HepG2 (cell line): ENCODE measurements around the gene SLC36A2. TPM values are rescaled to one million over a fixed set of nuclear protein-coding genes. Genes with fewer than 3 reads are reported as not detected.

Source experiments
- ATAC-seq: fragments of 200-7000 bp; cut with Tn5 transposase; 3 replicates; pipeline ENCODE4 v1.9.1; 2020; ENCODE audit warnings: mild to moderate bottlenecking, moderate library complexity
- BruUV-seq: library from RNA; stranded (reverse); fragments of 400-500 nt; replicated peaks from 2 replicates; lab custom pipeline; 2021; lab: Mats Ljungman, UMichigan
- CTCF ChIA-PET: fragments of 300-600 bp; formaldehyde crosslinking; extraction: SDS; loops from one replicate; lab custom pipeline; 2021; ENCODE audit warnings: low total read pairs, inconsistent platforms, low intra/inter-chr PET ratio; lab: Yijun Ruan, JAX
- POLR2A ChIA-PET: fragments of 350-600 bp; sonication (Branson Sonifier 250); formaldehyde crosslinking; loops from one replicate; lab custom pipeline; 2020; ENCODE audit warnings: antibody characterized with exemption, inconsistent platforms; lab: Yijun Ruan, JAX
- DNase-seq: peaks from one replicate; pipeline ENCODE4 v3.0.0-alpha.2; 2015; ENCODE audit warnings: low spot score
- FAIRE-seq: peaks from 3 replicates; lab custom pipeline; 2011; peaks lifted over from hg19 to GRCh38; lab: Jason Lieb, UNC
- H2AFZ ChIP-seq: one replicate; pipeline ENCODE4 v1.6.1; 2011; ENCODE audit warnings: low read length, inconsistent platforms
- H3K27ac ChIP-seq: fragments of 300-600 bp; 3 replicates; pipeline ENCODE4 v1.8.0; 2011; ENCODE audit warnings: mixed run types, mild to moderate bottlenecking, mixed read lengths, low read length, inconsistent platforms; ENCODE audit not compliant: insufficient read depth; ENCODE audit errors: extremely low read length
- H3K27me3 ChIP-seq, 2 experiments: fragments of 200-600 bp in 1 of 2; 2 replicates in 1 of 2; 3 replicates in 1 of 2; pipeline versions ENCODE4 v1.6.0 to v1.8.0; 2011; ENCODE audit warnings: low read length in 2 of 2, mild to moderate bottlenecking in 2 of 2, moderate library complexity in 2 of 2, inconsistent platforms in 1 of 2; ENCODE audit not compliant: insufficient read depth in 2 of 2, control insufficient read depth in 1 of 2
- H3K36me3 ChIP-seq, 2 experiments: fragments of 200-600 bp in 1 of 2; replicated peaks in 1 of 2; 2 replicates in 1 of 2; 3 replicates in 1 of 2; pipeline versions ENCODE4 v1.5.1 to v1.8.0; 2011; ENCODE audit warnings: low read length in 2 of 2, inconsistent platforms in 1 of 2; ENCODE audit not compliant: insufficient read depth in 2 of 2, control insufficient read depth in 1 of 2
- H3K4me1 ChIP-seq: 2 replicates; pipeline ENCODE4 v1.5.1; 2012; ENCODE audit warnings: low read length, inconsistent platforms; ENCODE audit not compliant: insufficient read depth
- H3K4me2 ChIP-seq: 2 replicates; pipeline ENCODE4 v1.6.0; 2011; ENCODE audit warnings: low read depth, low read length, inconsistent platforms
- H3K4me3 ChIP-seq, 3 experiments: fragments of 200-600 bp in 1 of 3; sonication (generic), shearing (Covaris generic) in 1 of 3; replicated peaks in 1 of 3; 2 replicates each; pipeline ENCODE4 v1.5.1; 2011 to 2016; ENCODE audit warnings: low read length in 3 of 3, inconsistent platforms in 2 of 3, low read depth in 2 of 3, mild to moderate bottlenecking in 2 of 3, control low read depth in 1 of 3, mixed read lengths in 1 of 3; ENCODE audit not compliant: insufficient read depth in 1 of 3
- H3K79me2 ChIP-seq: one replicate; pipeline ENCODE4 v1.6.1; 2011; ENCODE audit warnings: low read length, inconsistent platforms; ENCODE audit not compliant: insufficient read depth
- H3K9ac ChIP-seq: 2 replicates; pipeline ENCODE4 v1.6.0; 2011; ENCODE audit warnings: mild to moderate bottlenecking, low read depth, low read length, inconsistent platforms; ENCODE audit not compliant: insufficient read depth
- H3K9me3 ChIP-seq: 2 replicates; pipeline ENCODE4 v1.5.1; 2012; ENCODE audit warnings: mild to moderate bottlenecking, low read length
- H4K20me1 ChIP-seq: 2 replicates; pipeline ENCODE4 v1.6.0; 2011; ENCODE audit warnings: inconsistent platforms, mild to moderate bottlenecking, low read length, moderate library complexity; ENCODE audit not compliant: insufficient read depth
- BRD4 ChIP-seq: sonication (generic); formaldehyde crosslinking; IDR thresholded peaks from 2 replicates; pipeline ENCODE4 v1.4.0; 2020; ENCODE audit warnings: missing genetic modification reagents
- HBP1 ChIP-seq: IDR thresholded peaks from 2 replicates; pipeline ENCODE4 v1.6.1; 2016; ENCODE audit warnings: low read depth, control low read depth
- MAX ChIP-seq: IDR thresholded peaks from 2 replicates; pipeline ENCODE4 v1.6.1; 2012; ENCODE audit warnings: inconsistent platforms
- PHF8 ChIP-seq: sonication (generic); formaldehyde crosslinking; IDR thresholded peaks from 2 replicates; pipeline ENCODE4 v1.5.0; 2020; ENCODE audit warnings: missing genetic modification reagents
- PRDM10 ChIP-seq: sonication (generic); formaldehyde crosslinking; IDR thresholded peaks from 2 replicates; pipeline ENCODE4 v1.4.0; 2020; ENCODE audit warnings: low read depth, missing genetic modification reagents
- RAD21 ChIP-seq: fragments of 450-650 bp; formaldehyde crosslinking; IDR thresholded peaks from 2 replicates; pipeline ENCODE4 v1.5.0; 2020; ENCODE audit warnings: mild to moderate bottlenecking
- ZBTB46 ChIP-seq: sonication (generic); formaldehyde crosslinking; IDR thresholded peaks from 2 replicates; pipeline ENCODE4 v1.4.0; 2020; ENCODE audit warnings: mild to moderate bottlenecking, missing genetic modification reagents, borderline replicate concordance
- ZFP62 ChIP-seq: sonication (generic); formaldehyde crosslinking; IDR thresholded peaks from 2 replicates; pipeline ENCODE4 v1.4.0; 2020; ENCODE audit warnings: missing genetic modification reagents
- ZFP91 ChIP-seq: sonication (generic); formaldehyde crosslinking; IDR thresholded peaks from 2 replicates; pipeline ENCODE4 v1.9.0; 2022; ENCODE audit warnings: missing genetic modification reagents, mild to moderate bottlenecking, borderline replicate concordance
- ZKSCAN8 ChIP-seq: IDR thresholded peaks from 2 replicates; pipeline ENCODE4 v1.6.1; 2016; ENCODE audit warnings: borderline replicate concordance, missing genetic modification reagents, missing compliant biosample characterization
- ZSCAN31 ChIP-seq: sonication (generic); formaldehyde crosslinking; IDR thresholded peaks from 2 replicates; pipeline ENCODE4 v1.5.0; 2020; ENCODE audit warnings: low read depth, mild to moderate bottlenecking, missing genetic modification reagents
- ZXDC ChIP-seq: sonication (generic); formaldehyde crosslinking; IDR thresholded peaks from 2 replicates; pipeline ENCODE4 v1.5.0; 2020; ENCODE audit warnings: mild to moderate bottlenecking, missing genetic modification reagents
- WGBS: methylation state at CpG from one replicate; pipeline ENCODE4 v1.1.6; 2017; ENCODE audit warnings: low lambda C conversion rate; 5-methylcytosine and 5-hydroxymethylcytosine counted together
- in situ Hi-C: cut with HindIII; loops from 2 replicates; pipeline ENCODE4 v1.10.0; 2017; ENCODE audit warnings: low pct_unique_long_range_greater_than_20kb; ENCODE audit not compliant: extremely low pct_ligation_motif_present
- intact Hi-C: fragments of 100-400 bp; cut with micrococcal nuclease; formaldehyde crosslinking; loops from one replicate; pipeline ENCODE4 v1.10.0; 2022; ENCODE audit not compliant: unreplicated experiment
- polyA plus RNA-seq, 8 experiments: library from polyadenylated mRNA; depleted of rRNA in 3 of 8; stranded (reverse) in 7 of 8; unstranded in 1 of 8; fragments of >200 nt; fragmentation: Illumina TruSeq in 4 of 8; extraction: Trizol in 4 of 8; gene quantifications; 2 replicates each; pipeline versions ENCODE4 v1.2.1 to v1.2.3, GENCODE V29; 2011 to 2016; ENCODE audit warnings: low read depth in 4 of 8, missing spikeins in 1 of 8, mixed read lengths in 1 of 8; ENCODE audit not compliant: insufficient read depth in 1 of 8
- total RNA-seq, 5 experiments: library from RNA; depleted of rRNA; stranded (reverse); fragments of >200 nt; fragmentation: Illumina TruSeq; extraction: Trizol; gene quantifications; 2 replicates each; pipeline ENCODE4 v1.2.3, GENCODE V29; 2016; ENCODE audit warnings: low read depth in 1 of 5

The SLC36A2 gene
- total and polyA plus RNA-seq, 2 of the 13 experiments (the other 11 are each of a cell fraction or from before 2014, with no cell fraction given), result 0.03 TPM; not detected in 1

- no peak for TF ChIP-seq PRDM10 (CRISPR knock-in tag)
- no peak for TF ChIP-seq ZKSCAN8 (CRISPR knock-in tag)
- no peak for TF ChIP-seq MAX
- no peak for TF ChIP-seq RAD21
- TF ChIP-seq PHF8 (CRISPR knock-in tag), result no peak
- TF ChIP-seq ZFP91, result no peak
- TF ChIP-seq ZSCAN31 (CRISPR knock-in tag), result no peak
Observed at GRCh38 chr5:151340004-151340403, 7.4 kb downstream of the SLC36A2 start (continued).

GRCh38 chr5:151338734-151339133 is 8.6 kb downstream of the SLC36A2 start:
- WGBS, result 13% methylated on average over 4 of the region's 4 CpGs
- no peak overlapping the region for H3K27ac ChIP-seq
- H3K4me3 ChIP-seq, result no peak overlapping the region
- no peaks in the 10 kb centered on the region for H3K79me2 ChIP-seq
- POLR2A ChIA-PET, result no interaction called here
- BruUV-seq, result no TSS peak
- intact Hi-C loops, result no loop called here
- peaks cover 4 to 20% of the 10 kb centered on the region in 2 experiments; a peak in 4 of 5 replicates for H3K27me3 ChIP-seq
- H2AFZ ChIP-seq, result no peak overlapping the region
- H3K9me3 ChIP-seq, result no peaks in the 10 kb centered on the region
- no peak overlapping the region for H3K9ac ChIP-seq
- H3K4me1 ChIP-seq, result no peaks in the 10 kb centered on the region
- FAIRE-seq, result no peak
- no peaks in the 10 kb centered on the region for H4K20me1 ChIP-seq
- DNase-seq, result no peak
- in situ Hi-C loops, result no loop called here
- CTCF ChIA-PET, result no interaction called here
- H3K4me2 ChIP-seq, result no peak overlapping the region
- ATAC-seq, result no peak
- H3K36me3 ChIP-seq, result no peaks in the 10 kb centered on the region
- TF ChIP-seq HBP1 (CRISPR knock-in tag) (no peak), ZFP62 (CRISPR knock-in tag) (no peak), ZXDC (CRISPR knock-in tag) (no peak), BRD4 (no peak), ZBTB46 (CRISPR knock-in tag) (no peak)
